Neural cell (in vitro differentiated cells): Measurements from ENCODE around the gene YWHAQ. TPM values are rescaled to one million over a fixed set of nuclear protein-coding genes. Genes with fewer than 3 reads are reported as not detected.

ENCODE experiments used
- H2AFZ ChIP-seq: fragments of 200-600, 300-800 bp; sonication (generic), shearing (Covaris generic); 2 replicates; pipeline ENCODE4 v1.6.0; 2014; ENCODE audit warnings: low read depth, mild to moderate bottlenecking, antibody characterized with exemption, low read length, moderate library complexity
- H3F3A ChIP-seq: fragments of 200-600 bp; shearing (Covaris generic); 2 replicates; pipeline ENCODE4 v1.6.1; 2016; ENCODE audit warnings: mild to moderate bottlenecking, moderate library complexity, mixed read lengths, antibody characterized with exemption, low read length; ENCODE audit not compliant: insufficient read depth, poor library complexity, severe bottlenecking
- H3K27ac ChIP-seq: fragments of 200-600, 300-800 bp; sonication (generic), shearing (Covaris generic); 2 replicates; pipeline ENCODE4 v1.5.1; 2014; ENCODE audit warnings: mild to moderate bottlenecking, low read length, moderate library complexity
- H3K27me3 ChIP-seq: fragments of 300-800, 200-600 bp; sonication (generic), shearing (Covaris generic); 2 replicates; pipeline ENCODE4 v1.6.0; 2014; ENCODE audit warnings: mild to moderate bottlenecking, low read depth, low read length, moderate library complexity; ENCODE audit not compliant: insufficient read depth
- H3K36me3 ChIP-seq: fragments of 300-800, 200-600 bp; sonication (generic), shearing (Covaris generic); 2 replicates; pipeline ENCODE4 v1.5.1; 2014; ENCODE audit warnings: mild to moderate bottlenecking, antibody characterized with exemption, low read length, moderate library complexity; ENCODE audit not compliant: insufficient read depth
- H3K4me2 ChIP-seq: fragments of 300-800, 200-600 bp; sonication (generic), shearing (Covaris generic); 2 replicates; pipeline ENCODE4 v1.6.0; 2014; ENCODE audit warnings: mild to moderate bottlenecking, low read length
- H3K4me3 ChIP-seq: fragments of 300-800, 200-600 bp; sonication (generic), shearing (Covaris generic); 2 replicates; pipeline ENCODE4 v1.5.1; 2014; ENCODE audit warnings: mild to moderate bottlenecking, low read length, moderate library complexity
- H3K79me2 ChIP-seq: fragments of 200-600 bp; shearing (Covaris generic); replicated peaks from 2 replicates; pipeline ENCODE4 v1.6.0; 2014; ENCODE audit warnings: mild to moderate bottlenecking, low read length, moderate library complexity; ENCODE audit not compliant: insufficient read depth
- H3K9ac ChIP-seq: fragments of 300-800, 200-600 bp; sonication (generic), shearing (Covaris generic); 2 replicates; pipeline ENCODE4 v1.6.1; 2016; ENCODE audit warnings: mild to moderate bottlenecking, low read length, mixed read lengths
- H3K9me2 ChIP-seq: fragments of 200-600 bp; shearing (Covaris generic); 2 replicates; pipeline ENCODE4 v1.6.1; 2016; ENCODE audit warnings: mild to moderate bottlenecking, low read length, mixed read lengths; ENCODE audit not compliant: insufficient read depth
- H3K9me3 ChIP-seq: fragments of 200-600, 300-800 bp; sonication (generic), shearing (Covaris generic); 2 replicates; pipeline ENCODE4 v1.6.1; 2016; ENCODE audit warnings: mild to moderate bottlenecking, mixed run types, low read length, moderate library complexity, mixed read lengths
- H4K20me1 ChIP-seq: fragments of 200-600 bp; shearing (Covaris generic); 2 replicates; pipeline ENCODE4 v1.6.1; 2016; ENCODE audit warnings: mild to moderate bottlenecking, mixed run types; ENCODE audit not compliant: insufficient read depth
- EP300 ChIP-seq: fragments of 450-650 bp; conservative IDR thresholded peaks from 2 replicates; pipeline ENCODE4 v1.6.1; 2014; ENCODE audit warnings: antibody characterized with exemption, mild to moderate bottlenecking, moderate library complexity; ENCODE audit not compliant: poor library complexity, severe bottlenecking
- EZH2 ChIP-seq: fragments of 200-600, 300-800 bp; shearing (Covaris generic), sonication (generic); IDR thresholded peaks from 2 replicates; pipeline ENCODE4 v1.6.1; 2014; ENCODE audit warnings: antibody characterized with exemption, low read length, borderline replicate concordance, mild to moderate bottlenecking; ENCODE audit not compliant: insufficient read depth, poor library complexity, severe bottlenecking
- MXI1 ChIP-seq: fragments of 450-650 bp; conservative IDR thresholded peaks from 2 replicates; pipeline ENCODE4 v1.6.1; 2014; ENCODE audit warnings: antibody characterized with exemption, mild to moderate bottlenecking; ENCODE audit not compliant: poor library complexity, severe bottlenecking
- POLR2AphosphoS5 ChIP-seq: IDR thresholded peaks from 2 replicates; pipeline ENCODE4 v1.6.1; 2012
- RAD21 ChIP-seq: fragments of 450-650 bp; conservative IDR thresholded peaks from 2 replicates; pipeline ENCODE4 v1.6.1; 2014; ENCODE audit warnings: antibody characterized with exemption, mild to moderate bottlenecking, moderate library complexity
- SMC3 ChIP-seq: fragments of 450-650 bp; conservative IDR thresholded peaks from 2 replicates; pipeline ENCODE4 v1.6.1; 2014; ENCODE audit warnings: antibody characterized with exemption, mild to moderate bottlenecking, moderate library complexity; ENCODE audit not compliant: poor library complexity
- TAF1 ChIP-seq: IDR thresholded peaks from 2 replicates; pipeline ENCODE4 v1.6.1; 2012; ENCODE audit warnings: low read depth
- polyA plus RNA-seq: library from polyadenylated mRNA; depleted of rRNA; stranded (reverse); fragments of >200 nt; gene quantifications from 2 replicates; pipeline ENCODE4 v1.2.3, GENCODE V29; 2014
- TF ChIP-seq, protein P1 (sequence below): IDR thresholded peaks from 2 replicates; pipeline ENCODE4 v1.6.1; 2012; ENCODE audit warnings: borderline replicate concordance
- TF ChIP-seq, protein P2 (sequence below): fragments of 450-650 bp; IDR thresholded peaks from 2 replicates; pipeline ENCODE4 v1.5.1; 2014; ENCODE audit warnings: antibody characterized with exemption, mild to moderate bottlenecking, moderate library complexity; ENCODE audit not compliant: poor library complexity, severe bottlenecking

Gene YWHAQ
- polyA plus RNA-seq, 1 donor from 2014 or later: 1,446 TPM

DNA sequence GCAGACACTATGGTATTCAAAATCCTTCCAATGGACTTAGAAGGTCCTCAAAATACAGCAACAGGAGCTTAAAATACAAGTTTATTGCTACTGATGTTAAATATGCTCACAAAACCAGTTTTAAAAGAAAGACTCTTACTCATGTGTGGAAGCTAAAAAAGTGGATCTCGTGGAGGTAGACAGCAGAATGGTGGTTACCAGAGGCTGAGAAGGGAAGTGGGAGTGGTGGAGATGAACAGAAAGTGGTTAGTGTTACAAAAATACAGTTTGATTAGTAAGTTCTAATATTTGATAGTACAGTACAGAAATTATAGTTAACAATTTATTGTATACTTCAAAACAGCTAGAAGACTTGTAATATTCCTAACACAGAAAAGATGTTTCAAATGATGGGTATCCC, 87.2 kb downstream of the YWHAQ start:
- no peaks in the 10 kb centered on the region for H3F3A ChIP-seq
- no peaks in the 10 kb centered on the region for H3K27me3 ChIP-seq
- H3K9me3 ChIP-seq: no peaks in the 10 kb centered on the region
- H3K36me3 ChIP-seq: no peaks in the 10 kb centered on the region
- no peaks in the 10 kb centered on the region for H3K9me2 ChIP-seq
- TF ChIP-seq POLR2AphosphoS5: no peak
- TF ChIP-seq RAD21: no peak
- no peak for TF ChIP-seq EZH2
- TF ChIP-seq, protein P1, sequence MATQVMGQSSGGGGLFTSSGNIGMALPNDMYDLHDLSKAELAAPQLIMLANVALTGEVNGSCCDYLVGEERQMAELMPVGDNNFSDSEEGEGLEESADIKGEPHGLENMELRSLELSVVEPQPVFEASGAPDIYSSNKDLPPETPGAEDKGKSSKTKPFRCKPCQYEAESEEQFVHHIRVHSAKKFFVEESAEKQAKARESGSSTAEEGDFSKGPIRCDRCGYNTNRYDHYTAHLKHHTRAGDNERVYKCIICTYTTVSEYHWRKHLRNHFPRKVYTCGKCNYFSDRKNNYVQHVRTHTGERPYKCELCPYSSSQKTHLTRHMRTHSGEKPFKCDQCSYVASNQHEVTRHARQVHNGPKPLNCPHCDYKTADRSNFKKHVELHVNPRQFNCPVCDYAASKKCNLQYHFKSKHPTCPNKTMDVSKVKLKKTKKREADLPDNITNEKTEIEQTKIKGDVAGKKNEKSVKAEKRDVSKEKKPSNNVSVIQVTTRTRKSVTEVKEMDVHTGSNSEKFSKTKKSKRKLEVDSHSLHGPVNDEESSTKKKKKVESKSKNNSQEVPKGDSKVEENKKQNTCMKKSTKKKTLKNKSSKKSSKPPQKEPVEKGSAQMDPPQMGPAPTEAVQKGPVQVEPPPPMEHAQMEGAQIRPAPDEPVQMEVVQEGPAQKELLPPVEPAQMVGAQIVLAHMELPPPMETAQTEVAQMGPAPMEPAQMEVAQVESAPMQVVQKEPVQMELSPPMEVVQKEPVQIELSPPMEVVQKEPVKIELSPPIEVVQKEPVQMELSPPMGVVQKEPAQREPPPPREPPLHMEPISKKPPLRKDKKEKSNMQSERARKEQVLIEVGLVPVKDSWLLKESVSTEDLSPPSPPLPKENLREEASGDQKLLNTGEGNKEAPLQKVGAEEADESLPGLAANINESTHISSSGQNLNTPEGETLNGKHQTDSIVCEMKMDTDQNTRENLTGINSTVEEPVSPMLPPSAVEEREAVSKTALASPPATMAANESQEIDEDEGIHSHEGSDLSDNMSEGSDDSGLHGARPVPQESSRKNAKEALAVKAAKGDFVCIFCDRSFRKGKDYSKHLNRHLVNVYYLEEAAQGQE: no peak
- no peak for TF ChIP-seq SMC3
- TF ChIP-seq MXI1: no peak
- TF ChIP-seq, protein P2, sequence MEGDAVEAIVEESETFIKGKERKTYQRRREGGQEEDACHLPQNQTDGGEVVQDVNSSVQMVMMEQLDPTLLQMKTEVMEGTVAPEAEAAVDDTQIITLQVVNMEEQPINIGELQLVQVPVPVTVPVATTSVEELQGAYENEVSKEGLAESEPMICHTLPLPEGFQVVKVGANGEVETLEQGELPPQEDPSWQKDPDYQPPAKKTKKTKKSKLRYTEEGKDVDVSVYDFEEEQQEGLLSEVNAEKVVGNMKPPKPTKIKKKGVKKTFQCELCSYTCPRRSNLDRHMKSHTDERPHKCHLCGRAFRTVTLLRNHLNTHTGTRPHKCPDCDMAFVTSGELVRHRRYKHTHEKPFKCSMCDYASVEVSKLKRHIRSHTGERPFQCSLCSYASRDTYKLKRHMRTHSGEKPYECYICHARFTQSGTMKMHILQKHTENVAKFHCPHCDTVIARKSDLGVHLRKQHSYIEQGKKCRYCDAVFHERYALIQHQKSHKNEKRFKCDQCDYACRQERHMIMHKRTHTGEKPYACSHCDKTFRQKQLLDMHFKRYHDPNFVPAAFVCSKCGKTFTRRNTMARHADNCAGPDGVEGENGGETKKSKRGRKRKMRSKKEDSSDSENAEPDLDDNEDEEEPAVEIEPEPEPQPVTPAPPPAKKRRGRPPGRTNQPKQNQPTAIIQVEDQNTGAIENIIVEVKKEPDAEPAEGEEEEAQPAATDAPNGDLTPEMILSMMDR: no peak
- H3K4me3 ChIP-seq: no peak overlapping the region
- H4K20me1 ChIP-seq: no peaks in the 10 kb centered on the region
- H3K79me2 ChIP-seq: peaks cover 29% of the 10 kb centered on the region
- no peak overlapping the region for H3K27ac ChIP-seq
- no peak overlapping the region for H3K4me2 ChIP-seq
- no peak overlapping the region for H3K9ac ChIP-seq
- no peak overlapping the region for H2AFZ ChIP-seq

DNA sequence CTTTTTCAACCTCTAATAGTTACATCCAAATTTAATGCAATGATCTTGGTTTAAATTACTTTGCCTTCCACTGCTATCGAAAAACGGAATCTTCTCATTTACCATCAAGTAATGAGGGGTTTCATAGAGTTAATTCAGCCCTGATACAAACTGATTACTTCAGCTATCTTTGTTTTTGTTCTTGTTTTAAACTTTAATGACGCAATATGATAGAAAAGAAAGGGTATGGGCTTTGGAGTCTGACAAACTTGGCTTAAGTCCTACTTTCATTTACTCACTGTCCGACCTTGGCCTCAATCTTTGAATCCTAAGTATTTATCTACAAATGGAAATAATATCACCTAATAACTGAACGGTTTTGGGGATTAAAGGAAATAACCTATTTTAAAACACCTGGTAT, 91.3 kb downstream of the YWHAQ start:
- no peaks in the 10 kb centered on the region for H3K27me3 ChIP-seq
- no peaks in the 10 kb centered on the region for H3K36me3 ChIP-seq
- H3K9me2 ChIP-seq: no peaks in the 10 kb centered on the region
- no peak overlapping the region for H3K4me3 ChIP-seq
- H3F3A ChIP-seq: no peaks in the 10 kb centered on the region
- H3K79me2 ChIP-seq: peaks cover 5% of the 10 kb centered on the region
- H3K4me2 ChIP-seq: no peak overlapping the region
- no peak overlapping the region for H3K27ac ChIP-seq
- TF ChIP-seq, protein P1: no peak
- TF ChIP-seq TAF1: no peak
- no peak for TF ChIP-seq EP300
- no peak for TF ChIP-seq POLR2AphosphoS5
- no peak for TF ChIP-seq RAD21
- TF ChIP-seq, protein P2: no peak
- TF ChIP-seq SMC3: no peak
- H3K9ac ChIP-seq: no peak overlapping the region
- no peaks in the 10 kb centered on the region for H3K9me3 ChIP-seq
- H4K20me1 ChIP-seq: no peaks in the 10 kb centered on the region
- no peak overlapping the region for H2AFZ ChIP-seq
